Right lung (tissue), 10 donors: ENCODE data around the gene LYSMD2. TPM values are rescaled to one million over a fixed set of nuclear protein-coding genes. Genes with fewer than 3 reads are reported as not detected.
"Not testable (repeated sequence)": the region's sequence is repeated elsewhere in the genome, so short reads cannot be mapped to it uniquely, and the experiment has no call there.

ENCODE experiments used
- DNase-seq, 2 donors: peaks; one replicate each; pipeline ENCODE4 v3.0.0-alpha.2; 2013
- long read RNA-seq, 8 donors: transcript quantifications; one replicate each; lab custom pipeline, GENCODE V29; 2026
- polyA plus RNA-seq, 5 donors: library from polyadenylated mRNA; unstranded; fragments of 120-200 nt; gene quantifications; one replicate each; pipeline versions ENCODE4 v1.2.1 to v1.2.3, GENCODE V29; 2013; ENCODE audit warnings: inconsistent platforms in 1 of 5, low replicate concordance in 1 of 5; ENCODE audit not compliant: insufficient read length in 5 of 5, insufficient read depth in 1 of 5

LYSMD2 gene
- 1 to 10 TPM; 5.6 to 7.2 (median 6.4) TPM for polyA plus RNA-seq
- long read RNA-seq, donor 1, transcript LYSMD2-201 (3 exons, 1,759 nt) = major isoform, 7 of 7 reads
- long read RNA-seq, donor 1, partial matches to known transcripts = 0 of 7 reads
- long read RNA-seq, donor 1, other reads (novel, unspliced or antisense) = 0 of 7 reads
- long read RNA-seq, donor 2, partial matches to known transcripts = 0 of 3 reads
- long read RNA-seq, donor 2, other reads (novel, unspliced or antisense) = 0 of 3 reads
- long read RNA-seq, donor 3, partial matches to known transcripts = 0 of 1 reads
- long read RNA-seq, donor 3, other reads (novel, unspliced or antisense) = 0 of 1 reads
- long read RNA-seq, donor 4, partial matches to known transcripts = 0 of 1 reads
- long read RNA-seq, donor 4, other reads (novel, unspliced or antisense) = 0 of 1 reads
- long read RNA-seq, donor 5, partial matches to known transcripts = 0 of 4 reads
- long read RNA-seq, donor 5, other reads (novel, unspliced or antisense) = 0 of 4 reads
- long read RNA-seq, donor 6, partial matches to known transcripts = 0 of 3 reads
- long read RNA-seq, donor 6, other reads (novel, unspliced or antisense) = 0 of 3 reads
- long read RNA-seq, donor 7, transcript LYSMD2-201 (3 exons, 1,759 nt) = major isoform, 5 of 5 reads
- long read RNA-seq, donor 7, partial matches to known transcripts = 0 of 5 reads
- long read RNA-seq, donor 7, other reads (novel, unspliced or antisense) = 0 of 5 reads
- long read RNA-seq, donor 8, partial matches to known transcripts = 0 of 2 reads
- long read RNA-seq, donor 8, other reads (novel, unspliced or antisense) = 0 of 2 reads

- DNase-seq = peak; percentile 46 to 53
Observed at GRCh38 chr15:51737522-51738305, at the start of gene LYSMD2. Gene LYSMD2, minus strand, starts transcription at chr15:51737655. Its CDS starts 33 bp downstream, at chr15:51737622.

- not testable (repeated sequence) for DNase-seq
Observed at GRCh38 chr15:51787130-51787529, 49.7 kb upstream of the LYSMD2 start.

DNA sequence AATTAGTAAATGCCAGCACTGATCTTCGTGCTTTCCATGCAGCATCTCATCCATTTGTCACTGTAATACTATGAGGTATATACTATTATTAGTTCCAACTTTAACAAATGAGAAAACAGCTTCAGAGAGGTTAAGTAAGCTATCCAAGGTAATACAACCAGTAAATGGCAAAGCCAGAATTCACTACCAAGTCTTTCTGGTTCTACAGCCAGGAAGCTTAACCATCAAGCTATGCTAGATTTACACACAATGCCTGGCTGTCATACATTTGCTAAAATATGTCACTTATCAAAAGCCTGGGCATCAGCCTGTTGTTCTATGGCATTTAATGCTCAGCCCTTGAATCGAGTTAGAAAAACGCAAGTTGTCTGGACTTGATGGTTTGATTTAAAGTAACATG lies 46.5 kb upstream of the LYSMD2 start:
- no peak for DNase-seq

- DNase-seq = no peak
Observed at GRCh38 chr15:51782357-51782896, 45.0 kb upstream of the LYSMD2 start.

GRCh38 chr15:51781506-51781905 lies 44.1 kb upstream of the LYSMD2 start:
- DNase-seq = no peak

DNA sequence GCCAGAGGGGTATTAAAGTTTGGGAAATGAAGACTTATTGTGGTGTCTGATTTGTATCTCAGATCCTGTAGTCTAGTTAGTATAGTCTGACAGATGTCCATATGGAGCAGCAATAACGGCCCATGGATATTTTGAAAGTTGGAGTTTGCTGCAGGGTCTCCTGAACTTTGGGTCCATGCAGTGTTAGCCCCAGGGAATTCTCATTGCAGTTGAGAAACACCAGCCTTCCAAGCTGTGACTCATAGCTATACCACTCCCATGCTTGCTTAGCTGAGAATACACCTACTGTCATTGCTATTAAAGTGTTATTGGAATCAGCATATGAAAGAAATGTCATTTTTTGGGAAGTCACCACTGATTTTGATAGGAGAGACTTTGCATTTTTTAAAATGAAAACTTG lies 43.2 kb upstream of the LYSMD2 start:
- DNase-seq = no peak

DNA sequence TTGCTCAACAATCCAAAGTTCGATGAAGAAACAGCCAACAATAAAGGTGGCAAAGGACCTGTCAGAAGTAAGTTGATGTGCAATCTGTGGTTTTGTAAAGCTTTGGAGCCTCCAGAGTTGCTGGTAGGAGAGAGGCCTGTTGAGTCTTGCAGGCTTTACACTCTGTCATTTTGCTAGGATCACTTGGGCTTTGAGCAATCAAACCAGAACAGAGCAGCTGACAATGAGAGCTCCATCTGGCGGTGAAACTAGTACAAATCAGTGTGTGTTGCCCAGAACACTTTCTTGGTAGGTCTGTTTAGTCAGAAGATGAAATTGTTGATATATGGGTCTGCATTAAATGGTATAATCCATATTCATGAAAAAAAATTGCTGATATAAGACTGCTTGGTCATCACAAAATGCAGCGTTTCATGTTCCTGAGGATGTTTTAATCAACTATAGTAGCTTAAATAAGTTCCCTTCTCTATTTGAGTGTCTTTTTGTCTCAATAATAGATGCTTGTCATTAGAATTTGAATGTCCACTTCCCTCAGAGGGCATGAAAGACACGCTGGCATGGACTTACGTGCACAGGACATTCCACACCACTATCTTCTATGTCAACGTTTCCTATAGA lies 39.6 kb upstream of the LYSMD2 start:
- peak; percentile 49 to 70 for DNase-seq

- DNase-seq = peak in 1 of 2 donors; percentile 46
Observed at GRCh38 chr15:51775967-51776816, 38.7 kb upstream of the LYSMD2 start.

DNA sequence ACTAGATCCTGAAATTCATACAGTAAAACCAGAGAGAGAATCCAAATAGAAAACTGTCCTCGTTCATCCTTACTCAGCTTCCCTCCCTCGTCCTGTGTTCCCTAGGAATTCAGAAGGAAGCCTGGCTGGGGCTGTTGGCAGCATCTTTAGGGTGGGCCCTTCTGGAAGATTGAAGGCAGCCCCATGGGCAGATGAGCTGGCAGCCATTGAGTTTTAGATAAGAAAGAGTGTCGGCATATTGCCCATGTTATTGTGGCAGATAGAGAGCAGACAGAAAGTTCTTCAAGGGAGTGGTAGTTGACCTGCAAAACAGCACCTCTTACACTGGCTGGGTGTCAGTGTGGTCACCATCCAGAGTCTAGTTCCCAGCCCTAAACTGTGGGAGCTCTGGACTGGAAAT lies 37.5 kb upstream of the LYSMD2 start:
- no peak for DNase-seq

GRCh38 chr15:51771773-51772172 lies 34.3 kb upstream of the LYSMD2 start:
- DNase-seq = no peak

DNA sequence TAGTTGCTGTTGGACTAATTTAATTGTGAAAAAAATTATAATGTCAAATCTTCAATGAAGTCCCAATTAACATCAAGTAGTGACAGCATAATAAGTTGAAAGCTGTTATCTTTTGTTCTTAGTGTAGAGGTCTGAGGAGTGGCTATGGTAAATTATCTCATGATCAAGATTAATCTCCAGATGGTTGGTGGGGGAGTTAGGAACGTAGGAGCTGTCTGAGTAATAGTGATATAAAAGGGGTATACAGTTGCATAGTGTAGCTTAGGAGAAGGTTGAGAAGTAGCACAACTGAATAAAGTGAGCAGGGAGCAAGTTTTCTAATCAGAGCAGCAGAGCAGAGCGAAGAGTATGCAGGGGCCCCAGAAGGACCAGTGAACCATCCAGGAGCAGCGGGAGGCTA lies 33.4 kb upstream of the LYSMD2 start:
- DNase-seq = no peak

DNA sequence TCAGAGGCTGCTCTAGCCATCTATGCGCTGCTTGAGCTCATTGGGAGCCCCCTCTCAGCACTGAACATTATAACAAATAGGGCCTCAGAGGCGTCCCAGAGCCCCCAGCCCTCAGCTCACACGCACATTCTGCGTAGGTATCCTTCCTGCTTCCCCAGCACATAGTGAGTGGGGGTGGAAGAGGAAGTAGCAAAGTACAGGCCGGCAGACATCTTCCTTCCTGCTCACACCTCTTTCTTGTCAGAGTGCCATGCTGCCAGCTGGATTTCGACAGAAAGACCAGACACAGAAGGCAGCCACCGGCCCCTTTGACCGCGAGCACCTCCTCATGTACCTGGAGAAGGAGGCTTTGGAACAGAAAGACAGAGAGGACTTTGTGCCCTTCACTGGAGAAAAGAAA lies 30.6 kb upstream of the LYSMD2 start:
- DNase-seq = no peak

GRCh38 chr15:51766341-51766740 lies 28.9 kb upstream of the LYSMD2 start:
- no peak for DNase-seq

DNA sequence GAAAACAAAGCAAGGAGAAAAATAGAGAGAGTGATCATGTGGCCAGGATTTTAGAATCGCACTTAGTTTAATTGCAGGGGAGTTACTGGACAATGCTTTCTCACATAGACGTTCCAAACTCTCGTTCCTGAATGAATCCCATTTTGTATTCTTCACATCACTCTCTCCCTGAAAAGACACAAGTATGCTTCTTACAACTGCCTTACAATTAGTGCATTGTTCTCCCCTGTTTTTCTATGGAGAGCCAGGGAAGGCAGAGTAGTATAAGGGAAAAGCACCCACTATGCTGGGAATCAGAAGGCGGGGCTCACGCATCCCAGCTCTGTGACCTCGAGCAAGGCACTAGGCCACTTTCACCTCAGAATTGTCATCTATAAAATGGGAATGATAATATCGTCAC lies 28.3 kb upstream of the LYSMD2 start:
- no peak for DNase-seq

DNA sequence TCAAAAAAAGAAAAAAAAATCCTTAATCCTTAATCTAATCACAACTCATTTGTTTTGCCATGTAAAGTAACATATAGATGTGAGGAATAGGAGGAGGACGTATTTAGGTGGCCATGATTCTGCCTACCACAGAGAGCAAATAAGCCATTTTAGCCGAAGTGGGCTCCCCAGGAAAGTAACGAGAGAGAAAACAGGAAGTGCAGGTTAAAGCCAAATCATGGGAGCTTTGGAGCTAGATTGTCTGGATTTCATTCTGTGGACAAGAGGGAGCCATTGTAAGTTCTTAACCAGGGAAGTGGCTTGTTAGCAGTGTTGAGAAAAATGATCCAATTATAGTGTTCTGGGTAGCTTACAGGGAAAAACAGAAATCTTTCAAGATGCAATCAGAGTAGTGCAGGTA lies 23.4 kb upstream of the LYSMD2 start:
- DNase-seq = no peak

DNA sequence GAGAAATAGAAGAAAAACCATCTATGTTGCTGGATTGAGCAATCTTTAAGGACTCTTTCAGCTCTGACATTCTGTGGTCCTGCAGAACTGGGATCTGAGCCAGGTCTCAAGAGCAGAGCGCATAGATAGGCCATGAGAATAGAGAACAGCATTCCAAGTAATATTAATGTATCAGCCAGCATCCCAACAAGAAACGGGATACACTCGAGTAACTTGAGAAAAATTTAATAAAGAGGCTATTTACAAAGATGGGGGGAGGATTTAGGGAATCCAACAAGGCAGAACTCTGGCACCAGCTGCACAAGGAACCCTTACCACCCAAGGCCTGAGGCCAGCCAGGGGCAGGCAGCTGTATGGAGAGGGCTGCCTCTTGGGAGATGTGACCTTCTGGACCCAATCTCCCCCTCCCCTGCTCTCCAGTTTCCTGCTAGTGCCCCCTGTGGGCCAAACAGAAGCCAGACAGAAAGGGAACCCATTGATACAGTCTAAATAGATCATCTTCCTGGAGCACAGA lies 22.2 kb upstream of the LYSMD2 start:
- peak; percentile 73 to 77 for DNase-seq

DNA sequence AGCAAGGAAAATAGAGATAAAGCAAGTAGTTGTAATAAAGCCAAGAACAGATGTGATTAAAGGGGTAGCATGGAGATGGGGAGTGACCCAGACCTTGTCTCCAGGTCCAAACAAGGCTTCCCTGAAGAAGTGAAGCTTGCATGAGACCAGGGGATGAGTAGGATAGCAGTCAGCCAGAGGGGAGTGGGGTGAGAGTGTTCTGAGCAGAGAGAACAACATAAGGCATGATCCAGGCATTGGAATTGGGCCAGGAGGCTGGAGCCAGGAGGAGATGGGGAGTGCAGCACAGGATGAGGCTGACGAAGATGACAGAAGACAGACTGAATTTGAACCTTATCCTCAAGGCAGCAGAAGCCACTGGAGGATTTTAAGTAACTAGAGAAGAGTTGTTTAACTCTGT lies 21.2 kb upstream of the LYSMD2 start:
- no peak for DNase-seq

DNA sequence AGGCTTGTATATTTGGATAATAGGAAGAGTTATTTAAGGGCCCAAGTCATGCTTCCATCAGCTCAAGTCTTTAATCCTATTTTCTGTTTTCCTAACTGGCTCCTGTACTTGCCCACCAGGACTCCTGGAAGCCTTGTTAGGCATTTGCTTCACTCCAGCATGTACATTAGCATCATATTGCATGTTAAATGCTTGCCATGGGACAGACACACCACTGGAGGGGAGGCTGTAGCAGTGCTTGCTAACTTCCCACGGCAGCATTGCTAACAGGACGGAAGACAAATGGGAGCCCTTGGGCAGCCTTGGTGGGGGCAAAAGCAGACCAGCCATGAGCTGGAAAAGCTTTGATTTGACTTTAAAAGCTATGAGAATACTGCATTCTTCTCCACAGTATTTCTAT lies 20.0 kb upstream of the LYSMD2 start:
- DNase-seq = no peak

- DNase-seq = no peak
Observed at GRCh38 chr15:51756482-51756881, 19.0 kb upstream of the LYSMD2 start.

- DNase-seq = no peak
Observed at GRCh38 chr15:51755790-51756189, 18.3 kb upstream of the LYSMD2 start.
